SKM-1 (cell line): ENCODE data around the gene GOLGA6L9.
"Not testable (repeated sequence)": the region's sequence is repeated elsewhere in the genome, so short reads cannot be mapped to it uniquely, and the experiment has no call there.

Experiments
- DNase-seq: peaks from one replicate; lab custom pipeline; 2025; ENCODE audit not compliant: unreplicated experiment; lab: John Stamatoyannopoulos, UW

GOLGA6L9 gene

GRCh38 chr15:82465629-82466028, 36.0 kb downstream of the GOLGA6L9 start:
- not testable (repeated sequence) for DNase-seq

DNA sequence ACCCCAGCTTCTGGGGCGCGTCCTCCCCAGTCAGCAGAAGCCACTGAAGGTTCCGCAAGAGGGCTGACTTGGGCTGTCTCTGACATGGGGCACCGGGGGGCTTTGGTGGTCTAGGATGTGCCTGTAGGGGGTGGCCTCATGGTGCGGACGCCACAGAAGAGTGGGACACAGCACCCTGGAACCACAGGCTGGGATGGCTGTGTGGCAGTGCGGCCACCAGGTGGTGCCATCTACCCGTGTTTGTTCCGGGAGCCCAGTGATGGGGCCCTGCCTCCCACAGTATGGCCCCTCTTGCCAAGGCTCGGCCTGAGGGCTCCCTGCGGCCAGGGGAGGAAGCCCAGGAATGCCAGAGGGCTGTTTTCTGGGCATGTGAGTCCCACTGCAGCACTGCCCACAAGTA, 38.6 kb downstream of the GOLGA6L9 start:
- not testable (repeated sequence) for DNase-seq

GRCh38 chr15:82469381-82469780, 39.8 kb downstream of the GOLGA6L9 start:
- DNase-seq = not testable (repeated sequence)

DNA sequence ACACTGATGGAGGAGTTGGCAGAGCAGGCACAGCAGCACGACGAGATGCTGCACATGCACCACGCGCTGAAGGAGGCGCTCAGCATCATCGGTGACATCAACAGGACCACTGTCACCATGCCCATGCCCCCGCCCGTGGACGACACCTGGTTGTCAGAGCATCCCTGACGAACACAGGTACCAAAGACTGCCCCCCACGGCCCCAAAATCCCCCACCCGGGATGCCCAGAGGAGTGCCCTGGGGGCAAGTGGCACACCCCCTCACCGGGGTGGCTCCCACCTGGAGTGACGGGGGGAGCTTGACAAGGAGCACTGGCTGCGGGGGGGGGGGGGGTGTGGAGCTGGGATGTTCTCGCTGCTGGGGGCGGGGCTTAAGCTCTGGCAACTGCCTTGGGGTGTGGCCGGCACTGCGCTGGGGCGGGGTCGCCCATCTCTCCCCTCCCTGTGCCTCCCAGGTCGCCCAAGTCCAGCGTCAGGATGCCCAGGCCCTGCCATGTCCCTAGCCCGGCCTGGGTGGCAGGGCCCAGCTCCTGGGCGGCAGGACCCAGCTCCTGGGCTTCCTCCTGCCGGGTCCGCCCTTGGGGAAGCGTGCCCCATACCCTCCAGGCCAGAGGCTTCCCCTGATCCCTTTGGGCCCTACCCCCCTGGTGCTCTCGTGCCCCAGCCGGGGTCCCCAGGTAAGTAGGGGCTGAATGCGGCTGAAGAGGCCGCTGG, 42.8 kb downstream of the GOLGA6L9 start:
- DNase-seq = not testable (repeated sequence)

DNA sequence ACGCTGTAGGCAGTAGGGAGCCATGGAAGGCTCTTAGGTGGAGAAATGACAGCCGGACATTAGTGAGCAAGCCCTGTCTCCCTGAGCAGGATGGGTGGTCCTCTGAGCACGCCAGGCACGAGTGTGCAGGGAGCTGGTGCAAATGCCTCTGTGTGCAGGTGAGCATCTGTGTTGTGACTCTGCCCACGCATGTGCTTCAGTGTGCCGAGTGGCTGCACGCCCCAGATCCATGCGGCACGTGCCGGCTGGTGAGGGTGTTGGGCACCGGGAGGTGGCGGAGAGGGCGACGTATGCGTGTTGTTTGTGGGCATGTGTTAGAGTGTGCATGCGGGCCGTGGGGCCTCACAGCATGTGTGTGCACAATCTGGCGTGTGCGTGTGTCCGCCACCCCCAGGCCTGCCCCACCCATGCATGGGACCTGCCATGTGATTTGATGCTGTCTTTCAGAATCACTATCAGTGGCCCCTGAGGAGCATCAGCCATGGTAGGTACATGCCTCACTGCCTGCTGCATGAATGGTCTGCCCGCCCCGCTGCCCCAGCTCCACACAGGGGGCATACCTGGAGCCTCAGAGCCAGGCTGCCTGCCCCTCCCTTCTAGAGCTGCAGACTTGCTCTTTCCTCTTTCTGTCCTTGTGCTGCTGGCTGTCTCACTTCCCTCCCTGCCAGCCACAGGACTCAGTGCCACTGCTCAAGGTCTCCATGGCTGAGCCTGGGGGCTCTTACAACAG, 45.1 kb downstream of the GOLGA6L9 start:
- DNase-seq = not testable (repeated sequence)

DNA sequence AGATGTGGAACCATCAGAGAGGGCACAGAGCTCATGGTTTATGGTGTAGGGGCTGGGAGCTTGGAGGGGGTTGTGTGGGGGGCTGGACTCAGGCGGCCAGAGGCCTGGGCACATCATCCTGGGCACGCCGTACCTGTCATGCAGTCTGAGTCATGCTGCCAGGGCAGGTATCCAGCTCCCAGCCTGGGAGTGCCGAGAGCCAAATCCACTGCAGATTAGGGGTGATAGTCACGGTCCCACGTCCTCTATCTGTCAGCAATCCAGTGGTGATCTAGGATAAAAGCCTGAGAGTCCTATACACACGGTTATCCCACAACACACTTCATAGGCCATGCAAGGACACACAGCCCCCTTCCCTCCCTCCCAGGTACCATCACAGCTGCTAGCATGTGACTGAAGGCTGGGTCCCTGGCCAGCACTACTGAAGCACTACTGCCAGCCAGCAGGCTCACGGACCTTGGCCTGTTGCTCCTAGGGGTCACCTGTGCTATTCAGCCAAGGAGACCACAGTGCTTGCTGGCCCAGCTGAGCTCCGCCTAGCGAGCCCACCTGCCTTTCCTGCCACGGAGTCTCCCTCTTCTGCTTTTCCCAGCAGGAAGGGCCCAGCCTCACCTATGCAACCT, 45.8 kb downstream of the GOLGA6L9 start:
- not testable (repeated sequence) for DNase-seq

DNA sequence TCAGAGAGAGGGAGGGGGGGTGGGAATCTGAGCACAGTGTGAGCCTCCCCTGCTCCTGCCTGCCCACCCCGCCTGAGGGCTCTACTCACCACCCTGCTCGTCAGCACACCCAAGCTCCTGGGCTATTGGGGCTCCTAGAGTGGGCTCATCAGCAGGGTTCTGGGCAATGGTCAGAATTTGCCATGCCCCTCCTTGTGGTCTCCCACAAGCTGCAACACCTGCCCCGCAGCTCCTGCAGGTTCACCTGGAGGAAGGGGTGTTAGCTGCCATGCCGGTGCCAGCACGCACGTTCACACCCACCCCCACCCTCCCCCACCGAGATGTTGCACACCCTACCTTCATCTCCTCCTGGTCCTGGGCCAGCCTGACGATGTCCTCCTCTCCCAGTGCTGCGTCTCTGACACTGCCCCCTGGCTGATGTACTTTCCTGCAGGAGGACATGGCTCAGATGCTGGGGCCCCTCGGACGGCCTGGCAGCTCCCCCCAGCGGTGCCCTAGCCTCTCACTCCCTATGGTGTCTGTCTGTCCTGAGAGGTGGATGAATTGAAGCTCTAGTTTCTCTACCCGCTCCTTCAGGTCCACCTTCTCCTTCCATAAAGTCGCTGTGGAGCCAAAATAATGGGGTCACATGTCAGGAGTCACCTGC, 47.2 kb downstream of the GOLGA6L9 start:
- DNase-seq = not testable (repeated sequence)

GRCh38 chr15:82477343-82478057, 47.9 kb downstream of the GOLGA6L9 start:
- DNase-seq = not testable (repeated sequence)
